Astrocyte (in vitro differentiated cells and primary cell): ENCODE data around the gene KCNH3. TPM values are rescaled to one million over a fixed set of nuclear protein-coding genes. Genes with fewer than 3 reads are reported as not detected.

Experiments used
- DNase-seq: peaks from one replicate; pipeline ENCODE4 v3.0.0-alpha.2; 2010; ENCODE audit warnings: low read depth
- FAIRE-seq: peaks from 2 replicates; lab custom pipeline; 2011; peaks lifted over from hg19 to GRCh38; lab: Jason Lieb, UNC
- H2AFZ ChIP-seq: 2 replicates; pipeline ENCODE4 v1.6.0; 2012; ENCODE audit warnings: low read depth, low read length, inconsistent platforms
- H3K27ac ChIP-seq: 2 replicates; pipeline ENCODE4 v1.5.1; 2011; ENCODE audit warnings: low read depth, low read length, inconsistent platforms
- H3K27me3 ChIP-seq: 2 replicates; pipeline ENCODE4 v1.6.0; 2011; ENCODE audit warnings: low read length, inconsistent platforms; ENCODE audit not compliant: insufficient read depth
- H3K36me3 ChIP-seq: 2 replicates; pipeline ENCODE4 v1.5.1; 2011; ENCODE audit warnings: low read length, inconsistent platforms; ENCODE audit not compliant: insufficient read depth
- H3K4me1 ChIP-seq: 2 replicates; pipeline ENCODE4 v1.5.1; 2011; ENCODE audit warnings: low read length, inconsistent platforms; ENCODE audit not compliant: insufficient read depth
- H3K4me2 ChIP-seq: 2 replicates; pipeline ENCODE4 v1.6.0; 2012; ENCODE audit warnings: low read length, inconsistent platforms
- H3K4me3 ChIP-seq: 2 replicates; pipeline ENCODE4 v1.5.1; 2011; ENCODE audit warnings: low read depth, mild to moderate bottlenecking, low read length, inconsistent platforms; ENCODE audit not compliant: insufficient read depth
- H3K79me2 ChIP-seq: 2 replicates; pipeline ENCODE4 v1.6.0; 2012; ENCODE audit warnings: mild to moderate bottlenecking, low read length, inconsistent platforms; ENCODE audit not compliant: insufficient read depth
- H3K9ac ChIP-seq: 2 replicates; pipeline ENCODE4 v1.6.0; 2012; ENCODE audit warnings: mild to moderate bottlenecking, low read length, inconsistent platforms
- H3K9me3 ChIP-seq: 2 replicates; pipeline ENCODE4 v1.5.1; 2012; ENCODE audit warnings: low read depth, mild to moderate bottlenecking, low read length, inconsistent platforms; ENCODE audit not compliant: insufficient read depth
- H4K20me1 ChIP-seq: 2 replicates; pipeline ENCODE4 v1.6.0; 2012; ENCODE audit warnings: low read length, inconsistent platforms; ENCODE audit not compliant: insufficient read depth
- H3K27ac Mint-ChIP-seq: one replicate; pipeline ENCODE4 v1.8.0; 2021; ENCODE audit warnings: mild to moderate bottlenecking, mixed read lengths; ENCODE audit not compliant: unreplicated experiment
- H3K27me3 Mint-ChIP-seq: one replicate; pipeline ENCODE4 v1.8.0; 2021; ENCODE audit warnings: low read depth, mixed read lengths; ENCODE audit not compliant: unreplicated experiment
- H3K36me3 Mint-ChIP-seq: one replicate; pipeline ENCODE4 v1.8.0; 2021; ENCODE audit warnings: low read depth, mixed read lengths; ENCODE audit not compliant: unreplicated experiment
- H3K4me1 Mint-ChIP-seq: one replicate; pipeline ENCODE4 v1.8.0; 2021; ENCODE audit warnings: low read depth, mixed read lengths; ENCODE audit not compliant: unreplicated experiment
- H3K4me3 Mint-ChIP-seq: one replicate; pipeline ENCODE4 v1.8.0; 2021; ENCODE audit warnings: mild to moderate bottlenecking, moderate library complexity, mixed read lengths; ENCODE audit not compliant: unreplicated experiment
- H3K9me3 Mint-ChIP-seq: one replicate; pipeline ENCODE4 v1.8.0; 2021; ENCODE audit warnings: mild to moderate bottlenecking, mixed read lengths; ENCODE audit not compliant: unreplicated experiment
- CTCF ChIP-seq: IDR thresholded peaks from 2 replicates; pipeline ENCODE4 v1.5.1; 2011; ENCODE audit warnings: low read depth, mild to moderate bottlenecking, inconsistent platforms, low read length, moderate library complexity; ENCODE audit not compliant: insufficient read depth
- EZH2 ChIP-seq: IDR thresholded peaks from 2 replicates; pipeline ENCODE4 v1.6.1; 2012; ENCODE audit warnings: mild to moderate bottlenecking, low read length, inconsistent platforms; ENCODE audit not compliant: insufficient read depth
- total RNA-seq: library from RNA; stranded (reverse); gene quantifications from 2 replicates; pipeline ENCODE4 v1.2.1, GENCODE V29; 2021

KCNH3 gene
- total RNA-seq, 1 donor from 2014 or later = not detected

GRCh38 chr12:49537752-49538509 is 899 bp upstream of the KCNH3 start:
- no peaks in the 10 kb centered on the region for H3K79me2 ChIP-seq
- H3K4me1 Mint-ChIP-seq = peaks cover 5% of the 10 kb centered on the region
- no peaks in the 10 kb centered on the region for H3K36me3 ChIP-seq
- H2AFZ ChIP-seq = no peak overlapping the region
- H3K9ac ChIP-seq = no peak overlapping the region
- H3K9me3 ChIP-seq = no peaks in the 10 kb centered on the region
- peak overlapping the region; percentile 54 for H3K4me3 Mint-ChIP-seq
- H3K36me3 Mint-ChIP-seq = peaks cover 2% of the 10 kb centered on the region
- H3K27ac ChIP-seq = no peak overlapping the region
- H3K27me3 Mint-ChIP-seq = peaks cover 53% of the 10 kb centered on the region
- H3K27me3 ChIP-seq = peaks cover 35% of the 10 kb centered on the region
- H3K4me3 ChIP-seq = peak overlapping the region; percentile 6
- FAIRE-seq (no peak), DNase-seq (no peak)
- peaks cover 9% of the 10 kb centered on the region for H4K20me1 ChIP-seq
- TF ChIP-seq CTCF (no peak), EZH2 (peak; percentile 88)
- H3K27ac Mint-ChIP-seq = no peak overlapping the region
- no peaks in the 10 kb centered on the region for H3K9me3 Mint-ChIP-seq
- H3K4me1 ChIP-seq = peaks cover 13% of the 10 kb centered on the region
- peak overlapping the region; percentile 73 for H3K4me2 ChIP-seq

- H3K27me3 Mint-ChIP-seq = peaks cover 68% of the 10 kb centered on the region
- Histone ChIP-seq H3K4me1 (peaks cover 13% of the 10 kb centered on the region), H3K4me3 (no peak overlapping the region), H3K9me3 (no peaks in the 10 kb centered on the region), H3K27ac (no peak overlapping the region), H4K20me1 (peaks cover 11% of the 10 kb centered on the region), H3K4me2 (peak overlapping the region; percentile 73), H3K36me3 (no peaks in the 10 kb centered on the region), H3K27me3 (peaks cover 43% of the 10 kb centered on the region), H3K79me2 (no peaks in the 10 kb centered on the region), H3K9ac (no peak overlapping the region), H2AFZ (no peak overlapping the region)
- no peak overlapping the region for H3K4me3 Mint-ChIP-seq
- no peak for FAIRE-seq
- DNase-seq = no peak
- no peak for TF ChIP-seq CTCF
- peak; percentile 100 for TF ChIP-seq EZH2
- peaks cover 2% of the 10 kb centered on the region for H3K36me3 Mint-ChIP-seq
- no peaks in the 10 kb centered on the region for H3K9me3 Mint-ChIP-seq
- no peak overlapping the region for H3K27ac Mint-ChIP-seq
- H3K4me1 Mint-ChIP-seq = peaks cover 5% of the 10 kb centered on the region
Observed at GRCh38 chr12:49539406-49540228, 787 bp downstream of the KCNH3 start.
